Measurements from ENCODE around the gene EP300.

The EP300 gene

DNA sequence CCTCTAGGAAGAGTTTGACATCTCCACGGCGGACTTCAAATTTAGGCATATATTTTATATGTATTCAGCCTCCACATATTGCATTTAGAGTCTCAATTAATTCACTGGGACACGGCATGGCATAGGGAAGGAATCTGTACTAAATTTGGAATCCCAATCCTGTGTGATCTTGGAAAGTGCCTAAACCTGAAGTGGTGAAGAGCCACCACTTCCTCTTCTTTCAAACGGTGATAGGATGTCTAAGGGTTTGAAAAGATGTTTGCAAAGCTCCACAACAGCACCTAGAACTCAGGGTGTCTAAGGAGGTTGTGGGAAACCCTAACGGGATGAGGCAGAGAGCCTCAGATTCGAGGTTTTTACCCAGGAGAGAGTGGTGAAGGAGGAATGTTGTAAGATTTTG, 111.7 kb downstream of the EP300 start:
- no peak for DNase-seq (ENCODE audit: extremely low read depth in 1 of 2, low read depth in 1 of 2)

DNA sequence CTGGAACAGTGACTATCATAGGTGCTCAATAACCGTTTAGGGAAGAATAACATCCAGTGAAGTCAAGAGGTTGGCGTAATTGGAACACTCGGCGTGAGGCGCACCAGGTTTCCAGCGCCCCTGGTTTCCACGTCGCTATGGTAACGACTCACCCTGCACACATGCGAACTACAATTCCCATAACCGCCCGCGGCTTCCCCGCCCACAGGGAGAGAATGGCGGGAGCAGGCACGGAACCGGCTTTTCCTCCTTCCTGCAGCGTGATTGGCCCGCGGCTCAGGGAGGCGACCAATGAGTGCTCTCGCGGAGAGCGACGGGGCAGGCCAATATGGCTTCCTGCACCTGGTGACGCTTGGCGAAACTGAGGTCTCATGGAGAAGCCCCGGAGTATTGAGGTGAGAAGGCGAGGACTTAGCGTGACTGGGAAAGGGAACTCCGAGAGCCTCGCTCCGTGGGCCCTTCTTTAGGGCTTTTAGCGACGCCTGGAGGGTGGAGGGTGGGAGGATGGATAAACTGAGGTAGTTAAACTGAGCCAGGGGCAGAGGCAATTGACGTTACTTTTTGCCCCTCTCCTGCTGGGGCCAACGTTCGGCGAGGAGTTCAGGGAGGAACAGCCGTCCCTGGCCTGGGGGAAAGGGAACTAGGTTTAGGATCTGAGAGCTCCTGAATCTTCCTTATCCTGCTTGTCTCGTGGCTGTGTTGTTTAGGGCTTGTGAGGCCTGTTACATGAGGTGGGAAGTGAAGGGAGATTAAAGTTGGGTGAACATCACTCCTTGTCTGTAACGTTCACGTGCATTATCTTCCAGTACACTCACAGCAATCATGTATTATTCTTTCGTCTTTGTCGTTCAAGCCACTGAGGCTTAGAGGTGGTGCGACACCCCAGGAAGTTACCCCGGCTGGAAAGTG, 112.9 kb downstream of the EP300 start, which contains the start of gene L3MBTL2:
TSS of gene L3MBTL2 (plus strand) at position 321 of the 909 bp plus-strand sequence. CDS start at position 372, 51 bp downstream.
- peak; percentile 99 for DNase-seq (ENCODE audit: extremely low read depth in 1 of 2, low read depth in 1 of 2)

DNA sequence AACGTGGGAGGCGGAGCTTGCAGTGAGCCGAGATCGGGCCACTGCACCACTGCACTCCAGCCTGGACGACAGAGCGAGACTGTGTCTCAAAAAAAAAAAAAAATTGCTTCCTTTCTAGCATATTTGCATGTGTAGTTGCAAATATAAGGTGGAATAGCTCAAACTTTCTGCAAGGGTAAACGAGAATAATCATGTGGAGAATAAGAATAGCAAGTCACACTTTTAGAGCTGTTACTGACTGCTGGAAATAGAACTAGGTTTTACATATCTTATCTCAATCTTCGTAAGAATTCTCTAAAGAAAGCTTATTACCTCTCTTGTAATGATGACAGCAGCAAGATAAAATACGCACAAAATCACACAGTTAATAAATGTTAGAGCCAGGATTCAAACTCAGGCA, 114.3 kb downstream of the EP300 start:
- no peak for DNase-seq (ENCODE audit: extremely low read depth in 1 of 2, low read depth in 1 of 2)

DNA sequence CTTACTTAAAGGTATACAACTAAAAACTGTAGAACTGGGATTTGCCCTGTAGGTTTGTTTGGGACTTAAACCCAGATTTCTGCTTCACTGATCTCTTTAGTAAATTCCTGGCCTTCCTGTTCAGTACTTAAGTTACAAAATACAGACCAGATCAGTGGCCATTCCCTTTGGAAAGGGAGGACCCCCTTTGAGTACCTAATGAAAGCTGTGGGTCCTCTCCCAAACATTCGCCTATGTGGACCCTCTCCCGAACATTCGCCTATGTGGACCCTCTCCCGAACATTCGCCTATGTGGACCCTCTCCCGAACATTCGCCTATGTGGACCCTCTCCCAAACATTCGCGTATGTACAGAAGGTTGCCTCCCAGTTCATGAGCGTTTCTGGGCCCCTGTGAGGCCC, 123.0 kb downstream of the EP300 start:
- DNase-seq (ENCODE audit: extremely low read depth in 1 of 2, low read depth in 1 of 2): no peak

DNA sequence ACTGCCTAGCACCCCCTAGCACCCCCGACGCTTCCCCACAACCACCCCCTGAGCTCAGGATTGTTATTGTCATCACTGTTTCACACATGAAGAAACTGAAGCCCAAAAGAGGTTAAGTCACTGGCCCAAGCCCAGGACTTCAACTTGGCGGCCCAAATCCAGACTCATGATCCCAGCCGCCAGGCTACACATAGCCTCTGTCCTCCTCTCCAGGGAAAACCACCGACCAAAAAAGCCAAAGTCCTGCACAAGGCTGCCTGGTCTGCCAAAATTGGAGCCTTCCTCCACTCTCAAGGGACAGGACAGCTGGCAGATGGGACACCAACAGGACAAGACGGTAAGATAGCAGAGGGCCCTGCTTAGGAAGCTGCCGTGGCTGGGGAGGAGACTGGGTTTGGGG, 123.5 kb downstream of the EP300 start:
- no peak for DNase-seq (ENCODE audit: extremely low read depth in 1 of 2, low read depth in 1 of 2)

DNA sequence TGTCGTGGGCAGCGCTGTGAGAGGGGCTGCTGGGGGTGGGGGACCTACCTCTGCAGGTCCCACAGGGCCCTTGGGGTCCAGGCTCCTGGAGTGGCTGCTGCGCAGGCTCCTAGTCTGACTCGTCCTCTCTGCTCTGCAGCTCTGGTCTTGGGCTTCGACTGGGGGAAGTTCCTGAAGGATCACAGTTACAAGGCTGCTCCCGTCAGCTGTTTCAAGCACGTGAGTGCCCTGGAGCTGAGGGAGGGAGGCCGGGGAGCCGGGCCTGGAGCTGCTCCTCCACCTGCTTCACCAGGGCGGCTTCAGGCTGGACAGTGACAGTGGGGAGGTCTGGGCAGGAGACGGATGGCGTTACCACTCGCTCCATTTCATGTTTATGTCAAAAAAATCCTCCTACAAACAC, 124.6 kb downstream of the EP300 start:
- DNase-seq (ENCODE audit: extremely low read depth in 1 of 2, low read depth in 1 of 2): no peak

DNA sequence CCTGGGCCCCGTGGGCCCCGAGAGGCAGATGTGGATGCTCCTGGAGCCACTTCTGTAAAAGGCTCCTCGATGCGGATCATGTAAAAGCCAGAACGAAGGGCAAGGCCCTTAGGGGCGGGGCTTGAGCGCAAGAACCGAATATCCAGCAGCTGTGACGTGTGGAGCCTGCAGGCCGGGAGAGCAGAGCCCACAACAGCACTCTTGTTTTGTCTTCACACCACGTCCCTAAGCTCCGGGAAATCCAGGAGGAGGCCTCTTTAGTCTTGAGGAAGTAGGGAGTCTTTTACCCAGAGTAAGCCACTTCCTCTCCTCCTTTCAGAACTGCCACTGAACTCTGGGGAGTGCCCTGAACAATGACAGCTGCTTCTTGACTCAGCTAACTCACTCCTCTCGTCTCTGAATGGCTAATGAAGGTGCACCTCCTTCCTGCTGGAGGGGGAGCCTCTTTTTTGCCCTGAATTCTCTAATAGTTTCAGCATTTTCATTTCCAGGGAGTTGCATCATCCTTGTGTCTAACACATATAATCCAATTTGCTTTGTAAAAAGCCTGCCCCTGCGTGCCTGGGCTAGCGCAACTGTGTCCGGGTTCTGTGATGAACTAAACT, 125.3 kb downstream of the EP300 start:
- no peak for DNase-seq (ENCODE audit: extremely low read depth in 1 of 2, low read depth in 1 of 2)

DNA sequence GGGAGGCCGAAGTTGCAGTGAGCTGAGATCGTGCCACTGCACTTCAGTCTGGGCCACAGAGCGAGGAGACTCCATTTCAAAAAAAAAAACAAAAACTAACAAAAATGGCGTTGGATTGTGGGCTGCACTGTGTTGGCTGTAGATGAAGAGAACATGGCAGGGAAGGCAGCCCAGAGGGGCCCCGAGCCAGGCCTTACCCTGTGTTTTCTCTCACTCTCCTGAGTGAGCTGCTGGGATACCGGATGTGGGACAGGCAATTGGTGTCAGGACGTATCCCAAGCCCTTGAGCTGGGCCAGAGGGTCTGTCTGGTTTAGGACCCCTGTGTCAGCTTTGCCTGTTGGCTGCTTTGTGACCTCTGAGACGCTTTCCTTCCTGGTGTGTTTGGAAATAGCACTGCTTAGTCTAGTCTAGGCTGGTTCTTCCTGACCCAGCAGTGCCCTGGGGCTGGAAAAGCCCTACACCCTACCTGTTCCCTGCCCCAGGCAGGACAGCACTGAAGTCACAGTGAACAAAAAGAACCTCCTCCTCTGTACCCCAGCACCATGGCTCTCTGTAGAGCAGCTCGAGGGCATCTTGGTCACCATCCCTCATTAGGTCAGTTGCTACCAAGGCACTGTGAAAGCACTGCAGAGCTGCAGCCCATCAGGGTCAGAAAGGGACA, 130.6 kb downstream of the EP300 start:
- no peak for DNase-seq (ENCODE audit: extremely low read depth in 1 of 2, low read depth in 1 of 2)

DNA sequence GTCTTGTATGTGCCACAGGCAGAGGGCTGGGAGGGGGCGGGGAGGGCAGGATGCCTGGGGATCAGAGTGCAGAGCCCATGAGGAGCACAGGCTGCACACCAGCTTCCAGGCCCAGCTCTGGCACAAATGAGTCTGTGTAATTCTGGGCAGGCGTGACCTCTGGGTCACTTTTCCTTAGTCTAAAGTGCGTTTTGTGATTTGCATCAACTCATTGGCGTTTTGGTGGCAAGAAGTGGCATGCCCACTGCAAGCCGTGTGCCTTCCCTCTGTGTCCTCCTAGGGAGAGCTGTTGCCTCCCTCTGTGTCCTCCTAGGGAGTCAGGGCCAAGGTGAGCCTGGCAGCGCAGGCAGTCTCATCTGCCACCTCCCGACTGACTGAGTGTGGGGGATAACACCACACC, 131.1 kb downstream of the EP300 start:
- no peak for DNase-seq (ENCODE audit: extremely low read depth in 1 of 2, low read depth in 1 of 2)

DNA sequence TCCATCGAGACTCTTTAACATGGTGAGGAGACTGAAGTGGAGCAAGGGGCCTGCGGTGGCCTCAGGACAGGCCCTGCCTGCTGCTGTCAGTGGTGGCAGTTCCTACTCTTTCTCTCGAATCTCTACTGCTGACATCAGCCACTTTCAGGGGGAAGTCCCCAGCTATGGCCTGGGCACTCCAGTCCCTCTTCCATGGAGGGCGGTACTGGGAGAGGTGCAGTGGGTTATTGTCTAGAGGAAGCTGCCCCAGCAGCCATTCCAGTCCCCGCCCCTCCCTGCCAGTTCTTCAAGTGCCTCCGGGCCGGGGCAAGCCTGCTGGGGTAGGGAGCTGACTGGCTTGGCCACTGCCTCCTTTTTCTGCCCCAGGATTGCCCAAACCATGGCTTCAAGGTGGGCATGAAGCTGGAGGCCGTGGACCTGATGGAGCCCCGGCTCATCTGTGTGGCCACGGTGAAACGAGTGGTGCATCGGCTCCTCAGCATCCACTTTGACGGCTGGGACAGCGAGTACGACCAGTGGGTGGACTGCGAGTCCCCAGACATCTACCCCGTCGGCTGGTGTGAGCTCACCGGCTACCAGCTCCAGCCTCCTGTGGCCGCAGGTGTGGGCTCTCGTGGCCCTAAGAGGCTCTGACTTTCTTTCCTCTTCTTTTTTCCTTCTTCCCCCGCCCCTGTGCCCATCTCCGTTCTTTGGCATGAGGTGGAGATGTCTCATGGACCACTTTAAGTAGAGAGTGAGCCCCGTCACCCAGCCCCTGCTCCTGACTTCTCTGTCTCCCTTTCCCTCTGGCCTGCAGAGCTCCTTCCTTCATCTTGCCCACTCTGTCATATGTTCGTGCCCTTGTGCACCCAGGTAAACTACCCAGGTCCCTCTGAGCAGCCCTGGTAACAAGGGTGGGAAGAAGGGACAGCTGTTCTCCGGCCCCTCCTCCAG, 134.6 kb downstream of the EP300 start:
- no peak for DNase-seq (ENCODE audit: extremely low read depth in 1 of 2, low read depth in 1 of 2)

DNA sequence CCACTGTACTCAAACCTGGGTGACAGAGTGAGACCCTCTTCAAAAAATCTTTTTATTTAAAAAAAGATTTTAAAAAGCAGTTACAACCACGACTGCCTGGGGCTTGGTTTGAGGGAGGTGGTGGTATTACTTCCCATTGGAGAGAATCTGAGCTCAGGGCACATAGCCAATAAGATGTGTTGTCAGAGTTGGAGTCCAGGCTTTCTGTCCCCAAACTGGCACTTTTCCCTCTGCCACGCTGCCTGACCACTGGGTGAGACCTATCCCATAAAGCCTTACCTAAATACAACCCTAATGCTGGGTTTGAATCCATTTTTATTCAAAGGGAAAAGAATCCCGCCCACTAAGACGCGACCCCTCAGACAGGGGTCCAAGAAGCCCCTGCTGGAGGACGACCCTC, 136.8 kb downstream of the EP300 start:
- no peak for DNase-seq (ENCODE audit: extremely low read depth in 1 of 2, low read depth in 1 of 2)
